Hippocampal formation (tissue), 2 donors: Measurements from ENCODE around the gene KCNK1.
"Not testable (repeated sequence)": the region's sequence is repeated elsewhere in the genome, so short reads cannot be mapped to it uniquely, and the experiment has no call there.

Experiments
- DNase-seq, 2 donors: peaks; one replicate each; lab custom pipeline; 2025; lab: John Stamatoyannopoulos, UW

The KCNK1 gene

DNA sequence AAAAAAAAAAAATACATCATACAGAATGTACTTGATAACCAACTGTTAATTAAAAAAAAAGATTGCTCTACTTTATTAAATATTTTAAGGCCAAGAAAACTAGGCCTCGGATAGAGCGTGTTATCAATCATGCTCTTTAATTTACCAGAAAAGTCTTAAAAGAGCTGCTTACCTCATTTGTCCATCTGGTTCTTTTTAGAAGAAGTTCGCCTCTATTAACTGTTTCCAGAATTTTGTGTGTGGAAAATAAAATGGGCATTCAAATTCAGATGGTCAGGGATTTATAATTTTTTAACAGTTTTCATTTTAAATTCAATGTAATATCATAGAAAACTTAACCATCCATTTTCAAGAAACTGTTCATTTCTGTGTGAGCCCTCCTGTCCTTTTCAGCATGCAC lies 53.8 kb downstream of the KCNK1 start:
- no peak for DNase-seq

DNA sequence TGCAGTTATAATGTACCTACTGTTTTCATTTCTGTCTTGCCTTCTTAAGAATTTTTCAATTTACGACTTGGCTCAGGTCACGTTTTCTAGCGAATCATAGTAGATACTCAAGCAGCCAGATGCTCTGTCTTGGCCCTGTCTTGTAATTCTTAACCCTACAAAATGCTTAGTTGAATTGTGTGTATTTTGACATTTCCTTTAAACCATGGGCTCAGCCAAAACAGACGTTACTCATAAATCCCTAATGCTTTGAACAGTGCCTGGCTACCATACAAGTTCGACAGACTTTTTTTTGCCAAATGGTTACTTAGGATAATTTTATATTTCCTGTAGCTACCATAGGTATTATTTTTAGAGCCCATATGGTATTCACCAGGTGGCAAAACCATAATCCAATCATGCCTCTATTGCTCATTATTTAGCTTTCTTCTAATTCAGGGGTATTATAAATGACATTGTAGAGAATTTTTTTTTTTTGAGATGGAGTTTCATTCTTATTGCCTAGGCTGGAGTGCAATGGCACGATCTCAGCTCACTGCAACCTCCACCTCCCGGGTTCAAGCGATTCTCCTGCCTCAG lies 54.3 kb downstream of the KCNK1 start:
- DNase-seq = no peak

DNA sequence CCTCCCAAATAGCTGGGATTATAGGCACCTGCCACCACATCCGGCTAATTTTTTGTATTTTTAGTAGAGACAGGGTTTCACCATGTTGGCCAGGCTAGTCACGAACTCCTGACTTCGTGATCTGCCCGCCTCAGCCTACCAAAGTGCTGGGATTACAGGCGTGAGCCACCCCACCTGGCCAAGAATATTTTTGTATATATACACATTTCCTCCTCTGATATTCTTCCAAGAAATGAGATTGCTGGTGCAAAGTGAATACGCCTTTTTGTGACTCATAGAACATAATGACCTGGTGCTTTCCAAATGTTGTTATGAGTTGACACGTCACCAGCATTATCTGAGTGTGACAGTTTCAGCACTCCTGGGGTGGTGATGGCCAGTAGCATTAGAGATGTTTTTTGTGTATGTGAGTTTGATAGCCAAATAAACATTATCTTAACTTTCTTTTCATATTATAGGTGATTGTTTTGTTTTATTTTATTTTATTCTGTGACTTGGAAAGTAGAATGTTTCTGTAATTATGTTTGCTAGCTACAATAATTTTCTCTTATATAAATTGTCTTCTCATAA lies 54.9 kb downstream of the KCNK1 start:
- DNase-seq = no peak

DNA sequence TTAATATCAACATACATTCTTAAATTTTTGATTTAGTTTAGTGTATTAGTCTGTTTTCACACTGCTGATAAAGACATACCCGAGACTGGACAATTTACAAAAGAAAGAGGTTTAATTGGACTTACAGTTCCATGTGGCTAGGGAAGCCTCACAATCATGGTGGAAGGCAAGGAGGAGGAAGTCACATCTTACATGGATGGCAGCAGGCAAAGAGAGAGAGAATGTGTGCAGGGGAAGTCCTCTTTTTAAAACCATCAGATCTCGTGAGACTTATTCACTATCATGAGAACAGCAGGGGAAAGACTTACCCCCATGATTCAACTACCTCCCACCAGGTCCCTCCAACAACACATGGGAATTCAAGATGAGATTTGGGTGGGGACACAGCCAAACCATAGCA lies 56.5 kb downstream of the KCNK1 start:
- not testable (repeated sequence) for DNase-seq

DNA sequence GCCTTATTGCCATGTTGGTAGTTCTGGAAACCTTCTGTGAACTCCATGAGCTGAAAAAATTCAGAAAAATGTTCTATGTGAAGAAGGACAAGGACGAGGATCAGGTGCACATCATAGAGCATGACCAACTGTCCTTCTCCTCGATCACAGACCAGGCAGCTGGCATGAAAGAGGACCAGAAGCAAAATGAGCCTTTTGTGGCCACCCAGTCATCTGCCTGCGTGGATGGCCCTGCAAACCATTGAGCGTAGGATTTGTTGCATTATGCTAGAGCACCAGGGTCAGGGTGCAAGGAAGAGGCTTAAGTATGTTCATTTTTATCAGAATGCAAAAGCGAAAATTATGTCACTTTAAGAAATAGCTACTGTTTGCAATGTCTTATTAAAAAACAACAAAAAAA lies 57.4 kb downstream of the KCNK1 start:
- DNase-seq = no peak

DNA sequence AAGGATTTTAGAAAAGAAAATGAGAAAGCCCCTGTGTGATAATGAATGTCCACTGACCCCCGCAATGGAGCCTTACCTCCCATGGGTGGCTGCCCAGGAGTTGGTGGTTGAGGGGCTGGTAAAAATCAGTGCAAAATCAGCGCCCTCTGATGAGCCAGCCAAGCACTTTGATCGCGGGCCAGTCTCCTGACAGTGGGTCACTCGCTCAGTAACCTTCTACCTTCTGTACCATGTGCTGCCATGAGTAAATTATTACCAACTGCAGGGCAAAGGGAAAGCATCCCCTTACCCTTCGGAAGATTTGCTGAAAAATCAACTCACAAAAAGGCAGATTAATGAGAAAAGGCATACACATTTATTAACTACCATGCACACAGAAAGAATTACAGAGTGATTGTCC lies 58.8 kb downstream of the KCNK1 start:
- no peak for DNase-seq

DNA sequence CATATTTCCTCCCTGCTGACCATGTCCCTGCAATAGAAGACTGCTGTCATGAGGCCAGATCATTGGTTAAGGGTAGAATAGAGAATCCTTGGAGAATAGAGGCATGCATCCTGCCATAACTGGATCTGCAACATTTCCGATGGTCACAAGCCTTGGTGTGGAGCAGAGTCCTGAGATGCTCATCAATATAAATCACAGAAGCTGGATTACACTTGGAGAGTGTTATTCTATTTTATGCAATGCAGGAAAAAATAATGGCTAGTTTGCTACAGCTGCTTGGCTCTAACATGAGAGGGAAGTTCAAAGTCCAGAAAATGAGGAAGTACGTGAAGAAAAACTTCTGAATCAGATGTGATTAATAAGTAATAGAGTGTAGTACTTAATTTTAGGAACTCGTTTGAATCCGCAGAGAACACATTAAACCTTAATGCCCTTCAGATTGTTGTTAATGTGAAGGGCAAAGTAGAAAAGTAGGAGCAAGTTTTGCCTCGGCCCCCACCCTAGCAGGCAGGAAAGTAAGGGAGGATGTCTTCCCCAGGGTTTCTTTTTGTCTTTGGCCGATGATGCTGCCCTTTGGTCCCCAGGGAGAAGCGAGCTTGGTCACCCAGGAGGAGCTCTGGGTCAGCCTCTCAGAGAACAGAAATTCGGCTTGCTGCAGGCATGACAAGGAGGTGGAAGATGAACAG lies 59.5 kb downstream of the KCNK1 start:
- no peak for DNase-seq

DNA sequence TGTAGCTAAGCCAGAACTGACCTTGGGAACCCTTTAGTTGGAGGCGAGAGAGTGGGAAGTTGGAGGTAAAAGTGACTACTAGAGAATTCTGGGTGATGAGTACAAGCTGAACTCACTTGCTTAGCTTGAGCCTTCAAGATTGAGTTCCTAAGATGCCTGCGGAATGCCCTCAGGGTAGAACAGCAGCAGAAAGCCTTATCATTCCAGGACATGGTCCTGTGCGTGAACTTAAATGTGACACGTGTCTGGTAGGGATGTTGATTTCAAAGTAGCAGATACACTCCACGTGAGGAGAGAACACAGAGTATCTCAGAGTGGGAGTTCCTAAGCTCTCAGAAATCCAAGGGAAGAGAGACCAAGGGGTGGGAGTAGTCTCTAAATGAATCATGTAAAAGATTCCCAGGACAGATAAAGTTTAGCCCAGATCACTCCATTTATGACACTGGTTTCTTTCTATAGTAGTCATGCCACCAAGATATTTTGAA lies 60.1 kb downstream of the KCNK1 start:
- no peak for DNase-seq

DNA sequence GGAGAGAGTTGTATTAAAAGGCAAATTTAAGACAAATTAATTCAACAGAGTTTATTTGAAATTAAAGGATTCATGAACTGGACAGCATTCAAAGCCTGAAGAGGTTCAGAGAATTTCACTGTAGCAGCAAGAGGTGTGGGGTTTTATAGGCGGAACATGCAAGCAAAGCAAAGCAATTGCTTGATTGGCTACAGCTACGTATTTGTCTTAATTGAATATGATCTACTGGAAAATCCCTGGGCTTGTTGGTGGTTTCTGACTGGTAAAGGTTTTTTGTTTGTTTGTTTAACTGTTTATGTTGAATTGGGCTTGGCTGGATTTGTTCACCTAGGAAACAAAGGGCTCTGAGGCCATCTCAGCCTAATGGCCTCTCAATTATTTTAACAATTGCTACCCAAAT lies 61.5 kb downstream of the KCNK1 start:
- DNase-seq = no peak

DNA sequence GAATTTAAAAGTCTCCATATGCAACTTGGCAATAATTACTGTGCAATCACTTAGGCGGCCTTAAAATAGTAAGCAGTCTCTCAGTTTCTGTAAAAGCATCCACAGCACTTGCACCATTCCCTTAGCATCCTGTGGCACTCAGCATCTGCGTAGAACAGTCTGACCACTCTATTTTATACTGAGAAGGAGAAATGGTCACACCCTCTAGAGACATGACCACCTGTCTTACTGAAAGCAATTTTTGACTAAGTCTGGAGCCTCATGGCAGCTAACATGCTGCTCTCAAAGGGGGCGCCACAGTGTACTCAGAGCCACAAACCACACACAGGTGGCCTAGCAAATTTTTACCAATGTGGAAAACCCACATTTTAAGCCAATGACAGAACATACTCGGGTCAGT lies 62.0 kb downstream of the KCNK1 start:
- DNase-seq = no peak

DNA sequence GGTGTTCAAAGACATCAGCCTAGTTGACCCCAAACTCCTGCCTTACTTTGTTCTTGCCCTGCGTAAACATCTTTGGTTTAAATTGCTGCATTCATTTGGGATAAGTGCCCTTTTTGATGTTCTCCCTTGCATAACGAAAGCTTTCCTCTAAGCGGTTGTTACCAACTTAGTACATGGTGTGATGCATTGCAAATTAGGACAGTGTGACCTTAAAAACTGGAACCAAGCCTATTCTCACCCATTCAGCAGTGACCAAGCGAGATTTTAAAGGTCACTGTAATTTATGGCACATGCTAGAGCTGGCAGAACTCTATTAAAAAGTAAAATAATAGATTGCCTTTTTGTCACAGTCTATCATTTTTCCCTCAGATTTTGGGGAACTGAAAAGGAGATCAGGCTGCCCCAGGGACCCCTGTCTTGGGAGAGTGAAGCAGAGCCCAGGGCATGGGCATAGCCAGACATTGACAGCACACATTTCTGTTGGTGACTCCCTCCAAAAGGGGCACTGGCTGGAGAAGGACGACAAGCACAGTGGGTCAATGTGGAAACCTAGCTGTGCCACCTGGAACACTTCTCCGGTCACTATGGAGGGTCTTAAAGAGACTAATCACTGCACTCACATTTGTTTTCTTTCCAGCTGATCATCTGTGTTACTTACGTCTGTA lies 63.9 kb downstream of the KCNK1 start:
- DNase-seq = no peak

DNA sequence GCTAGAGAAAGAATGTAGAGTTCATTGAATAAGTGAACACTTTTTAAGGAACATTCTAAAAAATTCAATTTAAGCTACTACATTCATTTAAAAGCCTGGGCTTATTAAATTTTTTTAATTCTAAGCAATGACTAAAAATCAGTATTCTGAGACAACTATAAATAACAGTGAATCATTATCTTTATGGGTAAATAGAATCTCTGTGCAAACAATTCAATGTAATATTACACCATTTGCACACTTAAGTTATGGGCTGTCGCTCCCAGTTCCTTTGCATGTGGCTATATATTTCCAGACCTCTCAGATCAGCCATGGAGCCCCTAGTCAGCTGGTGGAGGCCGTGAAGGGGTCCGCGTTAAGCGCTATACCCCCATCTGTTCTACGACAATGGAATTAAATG lies 65.1 kb downstream of the KCNK1 start:
- no peak for DNase-seq

DNA sequence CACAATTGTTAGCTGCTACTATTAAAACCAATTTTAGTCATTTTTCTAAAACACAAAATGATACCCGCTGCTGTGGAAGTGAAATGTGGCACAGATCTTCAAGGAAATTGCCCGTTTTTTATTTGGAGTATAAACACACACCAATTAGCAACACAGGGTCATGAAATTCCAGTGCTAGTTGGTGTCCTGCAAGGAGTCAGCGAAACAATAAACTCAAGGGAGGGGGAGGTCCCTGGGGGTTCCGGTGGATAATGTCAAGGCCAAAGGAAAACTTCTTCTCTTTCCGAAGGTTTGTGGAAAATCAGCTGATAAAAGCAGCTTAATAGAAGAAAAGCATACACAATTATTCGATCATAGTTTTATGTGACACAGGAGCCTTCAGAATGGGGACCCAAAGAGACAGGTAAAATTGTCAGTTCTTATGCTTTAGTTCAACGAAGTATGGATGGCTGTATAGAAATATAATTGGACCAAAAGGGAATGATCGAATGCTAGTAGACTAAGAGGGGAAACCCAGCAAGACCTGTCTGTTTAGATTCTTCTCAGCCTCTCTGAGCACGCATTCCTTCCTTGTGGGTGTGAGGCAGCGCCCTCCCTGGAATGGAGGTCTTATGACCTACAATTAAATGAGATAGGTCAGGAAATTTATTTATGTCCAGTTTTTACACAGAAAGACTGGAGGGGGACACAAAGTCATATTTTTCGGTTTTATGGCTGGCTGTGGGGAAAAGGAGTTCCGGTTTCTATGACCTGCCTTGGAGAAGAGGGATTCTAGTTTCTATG lies 65.9 kb downstream of the KCNK1 start:
- DNase-seq = no peak

DNA sequence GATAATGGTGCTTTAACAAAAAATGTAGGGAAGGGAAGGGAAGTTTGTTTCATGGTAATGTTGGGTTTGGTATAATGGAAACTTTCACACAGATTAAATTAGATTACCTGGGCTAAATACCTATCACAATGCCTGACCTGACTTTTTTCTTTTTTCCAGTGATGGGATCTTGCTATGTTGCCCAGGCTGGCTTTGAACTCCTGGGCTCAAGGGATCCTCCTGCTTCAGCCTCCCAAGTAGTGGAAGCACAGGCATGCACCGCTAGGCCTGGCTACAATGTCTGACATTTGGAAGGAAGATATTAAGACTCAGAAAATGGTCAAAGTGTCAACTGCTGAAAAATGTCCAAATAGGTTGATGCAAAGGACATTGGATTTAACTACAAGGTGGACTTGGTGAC lies 67.4 kb downstream of the KCNK1 start:
- DNase-seq = no peak

DNA sequence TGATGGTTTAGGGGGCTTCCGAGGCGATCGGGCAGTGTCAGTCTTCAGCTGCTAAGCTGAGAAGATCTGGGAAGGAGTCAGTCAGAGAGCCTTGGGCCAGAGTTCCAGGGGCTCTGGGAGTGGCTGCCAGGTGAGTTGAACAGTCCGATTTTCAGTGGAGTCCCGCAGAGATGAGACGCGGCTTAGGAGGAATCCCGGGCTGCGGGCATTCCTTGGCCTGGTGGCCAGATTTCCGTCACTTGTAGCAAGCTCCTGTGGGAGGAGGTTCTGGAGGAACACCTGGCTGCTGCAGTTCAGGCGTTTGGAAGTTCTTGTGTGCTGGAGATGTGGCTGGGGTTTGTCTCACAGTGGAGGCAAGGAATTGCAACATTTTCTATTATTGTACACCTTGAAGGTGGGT lies 72.7 kb downstream of the KCNK1 start:
- DNase-seq = not testable (repeated sequence)

DNA sequence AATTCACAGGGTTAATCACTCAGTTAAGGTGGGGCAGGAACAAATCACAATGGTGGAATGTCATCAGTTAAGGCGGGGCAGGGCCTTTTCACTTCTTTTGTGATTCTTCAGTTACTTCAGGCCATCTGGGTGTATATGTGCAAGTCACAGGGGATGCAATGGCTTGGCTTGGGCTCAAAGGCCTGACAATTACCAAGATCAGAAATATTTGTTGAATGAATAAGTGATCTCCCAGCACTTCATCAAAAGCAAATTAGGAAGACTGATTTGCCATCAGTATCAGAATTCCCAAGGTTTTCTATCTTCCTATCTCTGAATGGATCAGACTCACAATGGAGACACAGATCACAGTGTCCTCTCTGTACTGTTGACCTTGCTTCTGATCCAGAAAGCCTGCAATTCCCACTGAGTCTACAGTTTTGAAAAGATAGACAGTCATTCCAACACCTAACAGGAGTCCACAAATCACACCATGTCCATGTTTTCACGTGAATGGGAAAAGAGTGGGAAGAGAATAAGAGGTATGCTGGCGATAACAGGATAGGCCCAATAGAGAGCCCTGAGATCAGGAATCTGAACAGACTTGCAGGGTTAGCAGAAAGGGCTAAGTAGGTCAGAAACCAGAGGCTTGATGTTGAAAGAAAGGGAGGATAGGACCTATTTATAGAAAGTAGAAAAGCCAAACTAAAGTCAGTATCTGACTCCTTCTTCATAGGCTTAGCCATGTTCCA lies 75.3 kb downstream of the KCNK1 start:
- no peak for DNase-seq

DNA sequence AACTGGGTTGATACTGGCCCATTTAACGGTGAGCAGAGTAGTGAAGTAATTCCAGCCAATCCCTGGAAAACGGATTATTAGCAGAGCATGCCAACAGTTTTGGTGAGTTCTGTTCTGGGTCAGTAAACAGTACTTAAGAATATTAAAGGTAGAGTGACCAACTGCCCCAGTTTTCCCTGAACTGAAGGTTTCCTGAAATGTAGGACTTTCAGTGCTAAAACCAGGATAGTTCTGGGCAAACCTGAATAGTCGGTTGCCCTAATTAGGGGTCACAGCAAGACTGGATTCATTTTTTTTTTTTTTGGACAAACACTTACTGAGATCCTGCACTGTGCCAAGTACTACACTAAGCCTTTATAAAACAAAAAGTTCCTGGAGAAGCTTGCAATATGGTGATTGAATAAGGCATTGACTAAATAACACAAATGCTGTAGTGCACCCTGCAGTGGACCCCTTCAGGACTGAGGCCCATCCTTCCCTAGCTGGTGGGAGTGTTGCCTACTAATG lies 75.9 kb downstream of the KCNK1 start:
- DNase-seq = no peak

DNA sequence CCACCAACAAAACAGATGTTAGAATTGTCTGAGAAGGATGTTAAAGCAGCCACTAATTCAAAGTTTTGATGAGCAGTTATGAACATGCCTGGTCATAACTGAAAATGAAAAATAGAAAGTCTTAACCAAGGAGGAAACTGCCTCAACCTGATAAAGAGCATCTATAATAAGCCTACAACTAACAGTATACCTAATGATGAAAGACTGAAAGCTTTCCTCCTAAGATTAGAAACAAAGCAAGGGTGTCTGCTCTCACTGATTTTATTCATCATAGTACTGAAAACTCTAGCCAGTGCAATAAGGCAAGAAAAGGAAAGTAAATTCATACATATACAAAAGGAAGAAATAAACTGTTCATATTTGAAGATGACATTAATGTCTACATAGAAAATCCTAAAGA lies 82.0 kb downstream of the KCNK1 start:
- no peak for DNase-seq

DNA sequence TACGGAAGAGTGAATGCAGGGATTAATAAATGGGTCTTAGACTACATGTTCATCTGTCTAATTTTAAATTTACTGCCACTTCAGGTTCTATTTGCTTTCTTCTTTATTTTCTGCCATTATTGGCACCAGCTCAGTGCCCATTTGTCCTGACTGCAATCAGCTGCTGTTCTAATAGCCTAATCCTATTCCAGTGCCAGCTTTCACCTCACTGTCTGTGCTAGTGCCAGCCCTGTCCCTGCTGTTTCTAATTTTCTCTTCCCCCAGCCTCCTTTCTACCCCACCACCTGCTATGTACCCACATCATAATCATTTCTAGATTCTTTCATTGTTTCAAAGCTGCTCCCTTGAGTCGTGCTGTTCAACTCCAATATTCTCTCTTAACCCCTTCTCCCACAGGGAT lies 86.4 kb downstream of the KCNK1 start:
- DNase-seq = no peak

DNA sequence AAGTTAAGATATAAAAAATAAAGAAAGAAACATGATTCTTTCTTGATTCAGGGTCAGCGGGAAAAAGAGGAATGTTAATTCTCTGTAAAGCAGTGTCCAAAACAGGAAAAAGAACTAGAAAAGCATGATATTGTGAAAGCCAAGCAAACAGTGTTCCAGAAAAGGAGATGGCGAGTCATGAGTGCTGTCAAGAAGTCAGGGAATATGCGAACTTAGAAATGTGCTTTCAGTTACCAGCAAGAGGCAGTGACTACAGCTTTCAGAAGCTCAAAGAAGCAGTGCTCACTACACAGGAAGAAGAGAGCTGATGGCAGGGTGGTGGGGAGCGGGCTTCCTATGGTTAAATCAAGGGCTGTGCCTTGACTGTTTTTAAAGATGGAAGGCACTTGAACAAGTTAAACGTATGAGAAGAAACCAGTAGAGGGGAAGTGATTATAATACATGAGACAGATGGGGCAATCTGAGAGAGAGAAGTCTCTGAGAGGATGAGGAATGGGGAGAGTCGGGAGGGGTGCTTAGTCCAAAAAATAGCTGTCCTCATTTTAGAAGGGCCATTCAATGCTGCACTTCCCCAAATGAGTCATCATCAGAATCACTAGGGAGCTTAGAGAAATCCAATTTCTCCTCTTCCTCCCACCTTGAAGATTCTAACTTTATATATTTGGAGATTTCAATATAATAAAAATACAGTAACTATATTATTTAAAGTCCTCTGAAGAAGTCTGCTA lies 90.4 kb downstream of the KCNK1 start:
- DNase-seq = no peak
